ENCODE data around the gene SLC2A9. TPM values are rescaled to one million over a fixed set of nuclear protein-coding genes. Genes with fewer than 3 reads are reported as not detected.

Gene SLC2A9
- total RNA-seq, result 0.73 and 2.8 TPM in 2 replicates

GRCh38 chr4:10020871-10021652, at the start of gene SLC2A9:
TSS of gene SLC2A9 (minus strand) at chr4:10021497. CDS start at chr4:10021429, 68 bp downstream.

GRCh38 chr4:9781343-9782135, 239.8 kb downstream of the SLC2A9 start, which contains the start of gene DRD5:
TSS of gene DRD5 (plus strand) at chr4:9781634. CDS start at chr4:9782030, 396 bp downstream.

Other genes with a start within 250 kb of the SLC2A9 start
- not detected in 2 replicates for gene DRD5, start 239.9 kb downstream of the SLC2A9 start, total RNA-seq
- 297 and 377 TPM in 2 replicates for gene WDR1, start 95.3 kb upstream of the SLC2A9 start, total RNA-seq